Parathyroid adenoma (tissue), 2 donors: ENCODE data around the gene OR1L6.

ENCODE experiments used
- H2AFZ ChIP-seq: fragments of 300-600 bp; sonication (generic); one replicate; pipeline ENCODE4 v1.7.0; 2017; ENCODE audit warnings: antibody characterized with exemption, mild to moderate bottlenecking
- H3K27ac ChIP-seq: fragments of 300-600 bp; sonication (generic); one replicate; pipeline ENCODE4 v1.7.0; 2017
- H3K27me3 ChIP-seq: fragments of 300-600 bp; sonication (generic); one replicate; pipeline ENCODE4 v1.7.0; 2017; ENCODE audit warnings: low read length; ENCODE audit not compliant: control insufficient read depth, insufficient read depth
- H3K36me3 ChIP-seq: fragments of 300-600 bp; sonication (generic); one replicate; pipeline ENCODE4 v1.7.0; 2017; ENCODE audit warnings: low read length; ENCODE audit not compliant: control insufficient read depth, insufficient read depth
- H3K4me1 ChIP-seq: fragments of 300-600 bp; sonication (generic); one replicate; pipeline ENCODE4 v1.7.0; 2017; ENCODE audit warnings: control low read depth
- H3K4me2 ChIP-seq: fragments of 300-600 bp; sonication (generic); one replicate; pipeline ENCODE4 v1.7.0; 2017; ENCODE audit warnings: low read length
- H3K4me3 ChIP-seq: fragments of 300-600 bp; sonication (generic); one replicate; pipeline ENCODE4 v1.7.0; 2017; ENCODE audit warnings: low read depth, low read length
- H3K79me2 ChIP-seq: fragments of 300-600 bp; sonication (generic); one replicate; pipeline ENCODE4 v1.7.0; 2017; ENCODE audit warnings: control low read depth
- H3K9ac ChIP-seq: fragments of 300-600 bp; sonication (generic); one replicate; pipeline ENCODE4 v1.7.0; 2017; ENCODE audit warnings: mild to moderate bottlenecking
- H3K9me3 ChIP-seq: fragments of 300-600 bp; sonication (generic); one replicate; pipeline ENCODE4 v1.7.0; 2017; ENCODE audit warnings: low read length; ENCODE audit not compliant: control insufficient read depth
- TF ChIP-seq, protein P1 (sequence below): fragments of 300-600 bp; sonication (generic); IDR thresholded peaks from one replicate; pipeline ENCODE4 v1.7.0; 2017; ENCODE audit warnings: antibody characterized with exemption, mild to moderate bottlenecking
- donor health status: primary hyperparathyroidism.

The OR1L6 gene, protein sequence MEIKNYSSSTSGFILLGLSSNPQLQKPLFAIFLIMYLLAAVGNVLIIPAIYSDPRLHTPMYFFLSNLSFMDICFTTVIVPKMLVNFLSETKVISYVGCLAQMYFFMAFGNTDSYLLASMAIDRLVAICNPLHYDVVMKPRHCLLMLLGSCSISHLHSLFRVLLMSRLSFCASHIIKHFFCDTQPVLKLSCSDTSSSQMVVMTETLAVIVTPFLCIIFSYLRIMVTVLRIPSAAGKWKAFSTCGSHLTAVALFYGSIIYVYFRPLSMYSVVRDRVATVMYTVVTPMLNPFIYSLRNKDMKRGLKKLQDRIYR

GRCh38 chr9:122742003-122742402, at the start of gene OR1L6:
Gene OR1L6 (plus strand): TSS chr9:122742303. CDS start chr9:122749848, 7,545 bp downstream.
- Histone ChIP-seq H2AFZ (no peak within 1 kb of the TSS), H3K27me3 (no peaks in the 10 kb centered on the region), H3K4me1 (no peaks in the 10 kb centered on the region), H3K4me2 (no peak within 1 kb of the TSS), H3K9ac (no peak within 1 kb of the TSS), H3K9me3 (no peaks in the 10 kb centered on the region), H3K36me3 (no peaks in the 10 kb centered on the region), H3K4me3 (no peak within 1 kb of the TSS), H3K27ac (no peak within 1 kb of the TSS), H3K79me2 (no peaks in the 10 kb centered on the region)
- TF ChIP-seq, protein P1, sequence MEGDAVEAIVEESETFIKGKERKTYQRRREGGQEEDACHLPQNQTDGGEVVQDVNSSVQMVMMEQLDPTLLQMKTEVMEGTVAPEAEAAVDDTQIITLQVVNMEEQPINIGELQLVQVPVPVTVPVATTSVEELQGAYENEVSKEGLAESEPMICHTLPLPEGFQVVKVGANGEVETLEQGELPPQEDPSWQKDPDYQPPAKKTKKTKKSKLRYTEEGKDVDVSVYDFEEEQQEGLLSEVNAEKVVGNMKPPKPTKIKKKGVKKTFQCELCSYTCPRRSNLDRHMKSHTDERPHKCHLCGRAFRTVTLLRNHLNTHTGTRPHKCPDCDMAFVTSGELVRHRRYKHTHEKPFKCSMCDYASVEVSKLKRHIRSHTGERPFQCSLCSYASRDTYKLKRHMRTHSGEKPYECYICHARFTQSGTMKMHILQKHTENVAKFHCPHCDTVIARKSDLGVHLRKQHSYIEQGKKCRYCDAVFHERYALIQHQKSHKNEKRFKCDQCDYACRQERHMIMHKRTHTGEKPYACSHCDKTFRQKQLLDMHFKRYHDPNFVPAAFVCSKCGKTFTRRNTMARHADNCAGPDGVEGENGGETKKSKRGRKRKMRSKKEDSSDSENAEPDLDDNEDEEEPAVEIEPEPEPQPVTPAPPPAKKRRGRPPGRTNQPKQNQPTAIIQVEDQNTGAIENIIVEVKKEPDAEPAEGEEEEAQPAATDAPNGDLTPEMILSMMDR: no peak

- Histone ChIP-seq H3K9me3 (no peaks in the 10 kb centered on the region), H3K4me3 (no peak overlapping the region), H3K79me2 (no peaks in the 10 kb centered on the region), H2AFZ (no peak overlapping the region), H3K27me3 (no peaks in the 10 kb centered on the region), H3K4me2 (no peak overlapping the region), H3K4me1 (no peaks in the 10 kb centered on the region), H3K9ac (no peak overlapping the region), H3K27ac (no peak overlapping the region), H3K36me3 (no peaks in the 10 kb centered on the region)
- TF ChIP-seq, protein P1: no peak
These were observed 46.4 kb upstream of the OR1L6 start for GRCh38 chr9:122695696-122696095.

GRCh38 chr9:122718038-122718437, 24.1 kb upstream of the OR1L6 start:
- peaks cover 4% of the 10 kb centered on the region for H3K9me3 ChIP-seq
- no peak overlapping the region for H3K9ac ChIP-seq
- H3K79me2 ChIP-seq: no peaks in the 10 kb centered on the region
- H3K36me3 ChIP-seq: no peaks in the 10 kb centered on the region
- TF ChIP-seq, protein P1: no peak
- no peak overlapping the region for H3K4me2 ChIP-seq
- no peak overlapping the region for H2AFZ ChIP-seq
- no peaks in the 10 kb centered on the region for H3K4me1 ChIP-seq
- no peak overlapping the region for H3K4me3 ChIP-seq
- no peaks in the 10 kb centered on the region for H3K27me3 ChIP-seq
- H3K27ac ChIP-seq: no peak overlapping the region

- H2AFZ ChIP-seq: no peak overlapping the region
- H3K27me3 ChIP-seq: no peaks in the 10 kb centered on the region
- TF ChIP-seq, protein P1: no peak
- no peaks in the 10 kb centered on the region for H3K36me3 ChIP-seq
- peaks cover 4% of the 10 kb centered on the region for H3K9me3 ChIP-seq
- no peaks in the 10 kb centered on the region for H3K4me1 ChIP-seq
- H3K9ac ChIP-seq: no peak overlapping the region
- H3K79me2 ChIP-seq: no peaks in the 10 kb centered on the region
- no peak overlapping the region for H3K27ac ChIP-seq
- no peak overlapping the region for H3K4me2 ChIP-seq
- no peak overlapping the region for H3K4me3 ChIP-seq
These were observed 22.9 kb upstream of the OR1L6 start for GRCh38 chr9:122719218-122719617.

GRCh38 chr9:122723690-122724089, 18.4 kb upstream of the OR1L6 start, which contains the start of gene OR1L4:
Gene OR1L4 (plus strand): TSS chr9:122723990. CDS start chr9:122723990, 0 bp downstream.
- Histone ChIP-seq H3K27me3 (no peaks in the 10 kb centered on the region), H3K4me3 (no peak within 1 kb of the TSS), H3K79me2 (no peaks in the 10 kb centered on the region), H3K9ac (no peak within 1 kb of the TSS), H3K9me3 (peaks cover 4% of the 10 kb centered on the region), H3K4me2 (no peak within 1 kb of the TSS), H3K4me1 (no peaks in the 10 kb centered on the region), H3K36me3 (no peaks in the 10 kb centered on the region), H3K27ac (no peak within 1 kb of the TSS), H2AFZ (no peak within 1 kb of the TSS)
- TF ChIP-seq, protein P1: no peak
